Measurements from ENCODE around the gene CDC6.
"Not testable (repeated sequence)": the region's sequence is repeated elsewhere in the genome, so short reads cannot be mapped to it uniquely, and the experiment has no call there.

The CDC6 gene

DNA sequence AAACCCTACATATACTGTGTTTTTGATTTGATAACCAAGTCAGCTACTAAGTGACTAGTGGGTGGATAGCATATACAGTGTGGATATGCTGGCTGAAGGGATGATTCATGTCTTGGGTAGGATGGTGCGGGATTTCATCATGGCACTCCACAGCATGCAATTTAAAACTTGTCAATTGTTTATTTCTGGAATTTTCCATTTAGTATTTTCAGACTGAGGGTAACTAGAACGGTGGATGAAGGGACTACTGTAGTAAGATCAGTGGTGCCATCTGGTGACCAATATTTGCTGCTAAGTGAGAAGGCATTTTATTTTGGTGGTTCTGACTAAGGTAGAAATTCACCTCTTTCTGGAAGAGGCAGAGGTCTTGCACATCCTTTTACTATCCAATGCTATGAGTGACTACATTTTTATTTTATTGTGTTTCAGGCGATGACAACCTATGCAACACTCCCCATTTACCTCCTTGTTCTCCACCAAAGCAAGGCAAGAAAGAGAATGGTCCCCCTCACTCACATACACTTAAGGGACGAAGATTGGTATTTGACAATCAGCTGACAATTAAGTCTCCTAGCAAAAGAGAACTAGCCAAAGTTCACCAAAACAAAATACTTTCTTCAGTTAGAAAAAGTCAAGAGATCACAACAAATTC is 3.1 kb downstream of the CDC6 start:
- DNase-seq, result no peak

DNA sequence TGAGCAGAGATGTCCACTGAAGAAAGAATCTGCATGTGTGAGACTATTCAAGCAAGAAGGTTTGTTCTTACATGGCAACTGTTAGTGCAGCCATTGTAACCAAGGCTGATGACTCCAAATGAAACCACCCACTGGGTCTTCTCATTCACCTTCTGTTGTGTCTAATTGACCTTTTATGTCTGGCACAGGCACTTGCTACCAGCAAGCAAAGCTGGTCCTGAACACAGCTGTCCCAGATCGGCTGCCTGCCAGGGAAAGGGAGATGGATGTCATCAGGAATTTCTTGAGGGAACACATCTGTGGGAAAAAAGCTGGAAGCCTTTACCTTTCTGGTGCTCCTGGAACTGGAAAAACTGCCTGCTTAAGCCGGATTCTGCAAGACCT is 3.6 kb downstream of the CDC6 start:
- no peak for DNase-seq

DNA sequence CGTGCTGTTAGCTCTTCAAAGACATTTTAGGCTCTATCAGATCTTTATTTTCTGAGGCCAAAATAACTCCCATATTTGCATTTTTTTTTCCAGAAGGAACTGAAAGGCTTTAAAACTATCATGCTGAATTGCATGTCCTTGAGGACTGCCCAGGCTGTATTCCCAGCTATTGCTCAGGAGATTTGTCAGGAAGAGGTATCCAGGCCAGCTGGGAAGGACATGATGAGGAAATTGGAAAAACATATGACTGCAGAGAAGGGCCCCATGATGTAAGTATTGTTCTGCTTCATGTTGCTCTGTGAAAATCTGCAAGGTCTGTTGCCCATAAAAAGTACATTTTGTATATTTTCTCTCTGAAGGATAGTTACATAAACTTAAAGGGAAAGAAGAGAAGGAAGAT is 5.7 kb downstream of the CDC6 start:
- DNase-seq, result peak; percentile 67

- no peak for DNase-seq
Measured at GRCh38 chr17:40295488-40296436, 8.1 kb downstream of the CDC6 start.

DNA sequence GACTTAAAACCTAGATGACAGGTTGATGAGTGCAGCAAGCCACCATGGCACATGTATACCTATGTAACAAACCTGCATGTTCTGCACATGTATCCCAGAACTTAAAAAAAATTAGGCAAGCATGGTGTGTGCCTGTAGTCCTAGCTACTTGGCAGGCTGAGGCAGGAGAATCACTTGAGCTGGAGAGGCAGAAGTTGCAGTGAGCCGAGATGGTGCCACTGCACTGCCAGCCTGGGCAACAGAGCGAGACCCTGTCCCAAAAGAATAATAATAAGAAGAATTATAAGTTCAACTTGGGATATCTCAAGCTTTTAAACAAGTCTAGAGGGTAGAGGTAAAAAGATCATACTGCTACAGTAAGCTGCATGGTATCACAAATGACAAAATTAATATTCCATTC is 9.8 kb downstream of the CDC6 start:
- DNase-seq, result no peak

- no peak for DNase-seq
Measured at GRCh38 chr17:40298726-40299125, 11.0 kb downstream of the CDC6 start.

DNA sequence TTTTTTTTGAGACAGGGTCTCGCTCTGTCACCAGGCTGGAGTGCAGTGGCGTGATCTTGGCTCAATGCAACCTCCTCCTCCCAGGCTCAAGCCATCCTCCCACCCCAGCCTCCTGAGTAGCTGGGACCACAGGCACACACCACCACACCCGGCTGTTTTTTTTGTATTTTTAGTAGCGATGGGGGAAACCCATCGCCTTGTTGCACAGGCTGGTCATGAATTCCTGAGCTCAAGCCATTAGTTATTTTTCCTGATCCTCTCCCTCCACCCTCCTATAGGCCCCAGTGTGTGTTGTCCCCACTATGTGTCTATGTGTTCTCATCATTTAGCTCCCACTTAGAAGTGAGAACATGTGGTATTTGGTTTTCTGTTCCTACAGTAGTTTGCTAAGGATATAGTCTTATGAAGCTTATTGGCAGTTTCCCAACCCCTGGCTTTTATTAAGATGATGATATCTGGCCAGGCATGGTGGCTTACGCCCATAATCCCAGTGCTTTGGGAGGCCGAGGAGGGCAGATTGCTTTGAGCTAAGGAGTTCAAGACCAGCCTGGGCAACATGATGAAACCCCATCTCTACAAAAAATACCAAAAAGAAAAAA is 11.6 kb downstream of the CDC6 start:
- DNase-seq, result not testable (repeated sequence)

- DNase-seq, result no peak
Measured at GRCh38 chr17:40301315-40301714, 13.6 kb downstream of the CDC6 start.

- peak; percentile 70 for DNase-seq
Measured at GRCh38 chr17:40303009-40303657, 15.5 kb downstream of the CDC6 start.

- DNase-seq, result peak; percentile 85
Measured at GRCh38 chr17:40303708-40304551, 16.3 kb downstream of the CDC6 start.

DNA sequence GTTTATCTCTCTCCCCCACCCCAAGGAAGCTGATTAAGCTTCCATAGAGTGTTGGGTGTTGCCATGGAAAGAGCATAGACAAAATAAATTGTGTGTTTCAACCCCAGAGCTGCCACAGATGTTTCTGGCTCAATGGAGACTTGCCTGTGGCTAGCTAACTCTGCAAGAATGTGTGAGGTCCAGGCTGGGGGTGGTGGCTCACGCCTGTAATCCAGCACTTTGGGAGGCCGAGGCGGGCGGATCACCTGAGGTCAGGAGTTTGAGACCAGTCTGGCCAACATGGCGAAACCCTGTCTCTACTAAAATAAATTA is 16.8 kb downstream of the CDC6 start:
- DNase-seq, result not testable (repeated sequence)

- DNase-seq, result not testable (repeated sequence)
Measured at GRCh38 chr17:40304866-40305265, 17.2 kb downstream of the CDC6 start.

DNA sequence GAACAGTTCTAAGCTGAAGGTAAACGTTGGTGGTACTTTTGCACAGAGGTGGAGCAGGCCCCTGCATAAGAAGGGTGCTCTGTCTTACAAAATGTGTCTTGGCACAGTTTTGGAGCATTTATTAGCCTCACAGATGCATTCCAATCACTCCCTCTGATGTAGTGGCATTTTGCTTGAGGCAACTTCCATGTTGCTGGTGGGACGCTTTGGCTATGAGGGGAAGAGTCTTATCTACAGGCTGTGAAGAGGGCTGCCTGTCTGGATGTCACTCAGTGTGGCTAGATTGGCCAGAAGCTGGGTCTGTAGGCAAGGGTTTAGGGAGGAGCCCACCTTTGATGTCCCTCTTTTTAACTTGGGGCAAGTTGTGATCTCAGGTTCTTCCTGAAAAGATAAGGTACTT is 18.7 kb downstream of the CDC6 start:
- no peak for DNase-seq

- DNase-seq, result peak; percentile 71
Measured at GRCh38 chr17:40307001-40307730, 19.5 kb downstream of the CDC6 start.

DNA sequence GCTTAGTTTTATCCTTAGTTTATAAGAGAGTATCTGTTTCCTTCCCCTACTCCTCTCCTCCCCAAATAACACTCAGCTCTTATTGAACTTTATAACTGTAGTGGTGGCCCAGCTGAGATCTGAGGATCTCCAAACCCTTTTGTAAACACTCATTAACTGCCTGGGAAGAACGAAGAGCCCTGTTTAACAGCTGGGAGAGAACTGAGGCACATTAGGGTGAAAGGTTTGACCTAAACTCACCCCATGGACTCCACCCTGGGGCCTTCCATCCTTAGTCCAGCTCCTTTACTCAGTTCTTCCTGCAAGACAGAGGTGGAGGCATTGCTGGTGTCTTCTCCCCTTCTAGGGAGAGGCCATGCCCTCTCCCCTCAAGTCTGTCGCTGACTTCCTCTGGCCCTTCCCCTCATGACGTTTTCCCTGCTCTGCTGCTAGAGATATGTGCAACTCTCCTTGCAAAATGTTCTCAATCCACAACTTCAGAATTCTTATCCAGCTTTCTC is 20.1 kb downstream of the CDC6 start:
- DNase-seq, result no peak

DNA sequence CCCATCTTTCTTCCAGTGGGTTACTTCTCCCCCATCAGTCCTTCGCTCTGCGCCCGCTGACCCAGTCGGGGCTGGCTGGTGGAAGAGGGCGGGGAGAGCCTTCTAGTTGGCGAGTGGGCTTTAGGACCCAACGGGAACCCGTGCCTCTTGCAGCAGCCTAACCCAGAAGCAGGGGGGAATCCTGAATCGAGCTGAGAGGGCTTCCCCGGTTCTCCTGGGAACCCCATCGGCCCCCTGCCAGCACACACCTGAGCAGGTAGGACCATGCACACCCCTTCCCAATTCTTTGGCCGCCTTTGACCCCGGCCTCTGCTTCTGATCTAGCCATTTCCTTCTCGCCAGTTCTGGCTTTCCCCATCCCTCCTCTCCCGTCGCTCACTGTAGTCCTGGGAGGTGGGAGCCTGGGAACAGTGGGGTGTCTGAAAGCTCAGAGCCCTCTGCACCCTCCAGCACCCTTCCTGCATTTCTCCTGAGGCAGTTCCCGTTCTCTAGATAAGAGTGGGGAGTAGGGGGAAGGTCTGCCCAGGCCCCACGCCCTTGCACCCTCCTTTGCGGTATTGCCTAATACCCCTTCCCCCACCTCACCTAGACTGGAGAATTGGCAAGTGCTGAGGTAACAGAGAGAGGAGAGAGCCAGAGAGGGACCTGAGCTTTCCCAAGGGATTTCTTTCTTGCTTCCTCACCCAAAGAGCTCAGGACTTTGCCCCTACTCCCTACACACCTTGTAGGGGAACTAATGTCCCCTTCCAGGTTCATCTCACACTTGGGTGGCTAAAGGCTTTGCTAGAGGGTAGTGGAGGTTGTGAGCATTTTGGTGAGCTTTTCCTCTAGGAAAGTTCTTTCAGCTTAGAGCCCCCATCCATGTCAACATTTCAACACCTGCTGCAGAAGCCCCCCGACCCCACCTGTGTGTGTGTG is 21.6 kb downstream of the CDC6 start, which contains the start of gene RARA:
Gene RARA, plus strand, starts transcription at position 150 of the 918 bp plus-strand sequence. CDS start 22,039 bp downstream, outside the sequence.
- peak; percentile 70 for DNase-seq

GRCh38 chr17:40309949-40310510 is 22.4 kb downstream of the CDC6 start:
- DNase-seq, result no peak

GRCh38 chr17:40310882-40311391 is 23.3 kb downstream of the CDC6 start:
- no peak for DNase-seq

DNA sequence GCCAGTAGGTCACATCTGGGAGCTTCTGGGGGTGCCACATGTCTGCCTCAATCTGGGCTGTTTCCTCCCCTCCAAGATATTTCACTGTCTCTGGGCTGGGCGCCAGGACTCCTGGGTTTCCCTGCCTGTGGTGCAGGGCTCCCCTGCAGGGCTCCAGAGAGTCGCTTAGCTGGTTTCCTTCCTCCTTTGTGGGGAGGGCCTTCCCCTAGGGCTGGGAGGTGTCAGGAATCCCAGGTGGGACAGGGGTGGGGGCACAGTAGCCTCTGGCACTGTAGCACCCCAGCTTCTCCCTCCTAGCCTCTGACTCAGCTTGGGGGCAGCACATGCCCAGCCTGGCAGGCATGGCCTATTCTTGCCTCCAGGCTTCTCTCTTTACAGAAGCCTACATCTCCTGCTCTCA is 23.9 kb downstream of the CDC6 start:
- DNase-seq, result no peak
